HG02623 (cell line): Measurements from ENCODE around the gene PLOD1.
"Not testable (repeated sequence)": the region's sequence is repeated elsewhere in the genome, so short reads cannot be mapped to it uniquely, and the experiment has no call there.

ENCODE experiments used
- ATAC-seq: cut with Tn5 transposase; IDR thresholded peaks from one replicate; pipeline ENCODE4 v1.9.1; 2021; ENCODE audit warnings: moderate library complexity; ENCODE audit not compliant: unreplicated experiment

The PLOD1 gene

DNA sequence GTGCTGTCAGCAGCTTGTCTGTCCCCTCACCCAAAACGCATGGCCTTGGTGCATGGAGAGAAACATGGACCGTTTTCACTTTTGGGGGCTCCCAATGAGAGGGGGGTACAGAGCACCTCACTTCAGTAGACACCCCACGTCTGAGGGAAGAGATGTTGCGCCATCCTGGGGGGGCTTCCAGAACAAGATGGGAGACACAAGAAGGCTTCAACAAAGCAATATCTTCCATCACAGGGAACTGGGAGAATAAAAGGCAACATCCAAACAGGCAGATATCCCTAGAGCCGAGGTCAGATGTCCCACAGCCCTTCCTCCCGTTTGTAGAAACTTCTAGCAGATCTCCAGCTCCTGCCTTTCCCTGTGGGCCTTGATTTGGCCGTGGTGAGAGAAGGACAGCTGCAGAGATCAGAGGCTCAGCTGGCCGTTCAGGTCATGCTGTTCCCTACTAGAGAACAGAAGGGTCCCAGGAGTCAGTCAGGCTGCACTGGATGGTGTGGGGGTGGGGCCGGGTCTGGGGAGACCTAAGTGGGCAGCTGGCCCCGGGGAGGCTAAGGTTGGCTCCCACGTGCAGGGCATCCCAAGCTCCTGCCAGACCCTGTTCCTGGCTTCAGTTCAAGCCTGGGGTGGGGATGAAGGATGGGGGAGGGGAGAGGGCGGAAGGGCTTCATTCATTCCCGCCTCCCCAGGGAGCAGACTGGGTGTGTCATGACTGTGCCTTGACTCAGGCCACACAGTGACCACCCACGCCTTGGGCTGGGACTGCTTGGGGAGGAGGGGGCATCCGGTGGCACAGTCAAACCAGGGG, 4.4 kb downstream of the PLOD1 start:
- ATAC-seq = no peak

DNA sequence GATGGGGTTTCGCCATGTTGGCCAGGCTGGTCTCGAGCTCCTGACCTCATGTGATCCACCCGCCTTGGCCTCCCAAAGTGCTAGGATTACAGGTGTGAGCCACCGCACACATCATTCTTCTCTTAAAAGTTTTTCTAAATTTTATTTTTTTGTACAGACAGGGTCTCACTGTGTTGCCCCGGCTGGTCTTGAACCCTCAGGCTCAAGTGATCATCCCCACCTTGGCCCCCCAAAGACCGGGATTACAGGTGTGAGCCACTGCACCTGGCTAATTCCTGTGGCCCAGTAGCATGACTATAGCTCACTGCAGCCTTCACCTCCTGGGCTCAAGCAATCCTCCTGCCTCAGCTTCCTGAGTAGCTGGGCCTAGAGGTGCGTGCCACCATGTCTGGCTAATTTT, 5.3 kb downstream of the PLOD1 start:
- ATAC-seq = not testable (repeated sequence)

DNA sequence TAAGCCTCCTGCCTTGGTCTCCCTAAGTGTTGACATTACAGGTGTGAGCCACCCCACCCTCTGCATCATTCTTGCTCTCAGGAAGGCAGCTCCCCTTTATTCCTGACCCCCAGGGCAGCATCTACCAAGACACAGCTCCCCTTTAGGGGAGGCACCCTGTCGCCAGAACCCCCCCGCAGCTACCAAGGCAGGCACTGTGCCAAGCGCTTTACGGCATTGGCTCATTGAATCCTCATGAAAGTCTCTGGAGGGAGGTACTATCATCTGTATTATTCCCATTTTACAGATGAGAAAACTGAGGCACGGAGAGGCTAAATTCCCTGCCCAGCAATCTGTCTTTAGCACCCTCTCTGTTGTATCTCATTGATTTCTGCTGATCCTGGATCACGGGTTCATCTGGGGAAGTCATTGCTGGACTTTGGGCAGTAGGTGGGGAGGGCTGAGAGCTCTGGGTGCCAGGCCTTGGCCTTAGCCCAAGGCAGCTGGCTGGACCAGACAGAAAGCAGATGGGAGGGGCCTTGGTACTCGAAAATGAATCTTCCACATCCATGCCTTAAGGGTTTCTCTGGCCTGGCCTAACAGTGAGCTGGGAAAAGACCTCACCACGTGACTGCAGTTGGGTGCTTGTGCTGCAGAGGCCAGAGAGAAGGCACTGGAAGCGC, 5.9 kb downstream of the PLOD1 start:
- ATAC-seq = no peak

DNA sequence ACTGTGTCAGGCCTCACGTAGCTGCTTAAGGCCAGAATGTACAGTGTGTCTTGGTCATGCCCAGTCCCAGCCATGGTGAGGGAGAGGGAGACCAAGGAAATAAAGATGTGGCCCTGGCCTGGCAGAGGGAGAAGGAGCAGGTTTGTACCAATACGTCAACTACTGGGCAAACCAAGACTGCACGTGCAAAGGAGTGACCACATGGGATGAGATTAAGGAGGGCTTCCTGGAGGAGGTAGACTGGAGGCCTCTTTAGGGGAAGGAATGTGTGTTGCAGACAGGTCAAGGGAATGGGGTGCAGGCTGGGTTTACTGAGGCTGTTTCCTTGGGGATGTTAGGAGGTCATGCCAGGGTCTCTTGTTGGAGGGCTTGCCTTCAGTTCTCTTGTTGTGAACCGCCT, 7.8 kb downstream of the PLOD1 start:
- no peak for ATAC-seq

DNA sequence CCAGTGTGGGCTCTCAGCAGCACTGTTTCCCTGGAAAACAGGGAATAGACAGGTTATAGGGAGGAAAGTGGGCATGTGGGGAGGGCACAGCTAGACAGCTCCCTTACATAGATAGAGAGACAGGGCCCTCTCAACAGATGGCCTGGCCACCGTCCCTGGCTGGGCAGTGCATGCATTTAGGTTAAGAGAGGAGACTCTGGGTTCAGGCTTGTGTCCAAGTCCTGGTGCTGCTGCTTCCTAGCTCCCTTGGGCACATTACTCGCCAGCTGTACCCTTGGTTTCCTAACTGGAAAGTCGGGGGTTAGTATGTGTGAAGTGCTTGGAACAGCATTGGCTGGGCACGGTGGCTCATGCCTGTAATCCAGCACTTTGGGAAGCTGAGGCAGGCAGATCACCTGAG, 9.1 kb downstream of the PLOD1 start:
- ATAC-seq = no peak

DNA sequence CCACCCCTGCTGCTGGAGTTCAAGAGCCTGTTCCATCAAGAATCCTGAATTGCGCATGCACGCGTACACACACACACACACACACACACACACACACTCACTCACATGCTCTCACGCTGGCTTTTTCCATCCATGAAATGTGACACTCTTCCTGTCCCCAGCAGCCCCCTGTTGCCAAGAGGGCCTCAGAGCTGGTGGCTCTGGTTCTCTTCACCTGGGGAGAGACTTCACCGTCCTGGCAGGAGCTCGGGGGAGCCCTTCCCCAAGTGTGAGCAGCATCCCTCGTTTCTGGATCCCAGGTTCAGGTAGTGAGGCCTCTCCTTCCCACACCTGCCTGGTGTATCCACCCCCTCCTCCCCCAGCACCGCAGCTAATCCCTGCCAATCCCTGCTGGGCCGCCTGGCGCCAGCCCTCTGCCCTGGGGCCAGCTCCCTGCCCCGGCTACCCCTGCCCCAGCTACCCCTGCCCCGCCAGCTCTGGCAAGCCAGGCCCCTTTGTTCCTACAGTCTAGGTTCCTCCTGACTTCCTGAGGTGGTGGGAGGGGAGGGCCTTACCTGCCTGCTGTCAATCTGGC, 9.9 kb downstream of the PLOD1 start:
- ATAC-seq = no peak

DNA sequence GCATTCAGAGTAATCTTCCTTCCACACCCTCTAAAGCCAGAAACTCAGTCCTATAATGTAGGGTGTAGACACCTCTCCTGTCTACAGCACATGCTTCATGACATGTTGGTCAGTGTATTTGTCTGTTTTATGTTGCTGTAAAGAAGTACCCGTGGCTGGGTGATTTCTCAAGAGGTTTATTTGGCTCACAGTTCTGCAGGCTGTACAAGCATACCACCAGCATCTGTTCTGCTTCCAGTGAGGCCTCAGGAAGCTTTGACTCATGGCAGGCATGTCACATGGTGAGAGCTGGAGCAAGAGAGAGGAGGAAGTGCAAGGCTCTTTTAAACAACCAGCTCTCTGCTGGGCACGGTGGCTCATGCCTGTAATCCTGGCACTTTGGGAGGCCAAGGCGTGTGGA, 12.1 kb downstream of the PLOD1 start:
- no peak for ATAC-seq

DNA sequence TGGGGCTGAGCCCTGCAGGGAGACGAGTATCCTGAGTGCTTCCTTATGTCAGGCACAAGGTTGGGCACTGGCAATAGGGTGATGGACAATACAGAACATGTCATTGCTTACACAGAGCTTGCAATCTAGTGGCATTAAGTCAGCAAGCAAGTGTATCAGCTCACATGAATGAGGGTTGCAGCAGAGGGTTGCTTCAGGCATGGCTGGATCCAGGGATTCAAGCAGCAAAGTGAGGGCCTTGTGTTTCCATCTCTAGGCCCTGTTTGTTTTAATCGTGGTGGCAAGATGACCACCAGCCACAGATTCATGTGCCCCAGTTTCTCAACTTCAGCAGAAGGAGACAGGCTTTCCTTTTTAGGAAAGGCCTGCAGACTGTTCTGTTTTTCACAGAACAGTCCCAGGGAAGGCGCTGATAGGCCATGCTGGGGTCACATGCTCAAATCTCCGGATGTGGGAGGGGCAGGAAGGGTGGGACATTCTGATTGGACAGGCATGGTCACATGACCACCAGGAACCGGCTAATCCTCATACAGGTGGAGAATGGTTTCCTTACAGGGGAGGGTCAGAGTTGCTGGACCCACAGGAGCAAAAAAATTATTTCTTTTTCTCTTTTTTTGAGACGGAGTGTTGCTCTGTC, 14.4 kb downstream of the PLOD1 start:
- no peak for ATAC-seq

DNA sequence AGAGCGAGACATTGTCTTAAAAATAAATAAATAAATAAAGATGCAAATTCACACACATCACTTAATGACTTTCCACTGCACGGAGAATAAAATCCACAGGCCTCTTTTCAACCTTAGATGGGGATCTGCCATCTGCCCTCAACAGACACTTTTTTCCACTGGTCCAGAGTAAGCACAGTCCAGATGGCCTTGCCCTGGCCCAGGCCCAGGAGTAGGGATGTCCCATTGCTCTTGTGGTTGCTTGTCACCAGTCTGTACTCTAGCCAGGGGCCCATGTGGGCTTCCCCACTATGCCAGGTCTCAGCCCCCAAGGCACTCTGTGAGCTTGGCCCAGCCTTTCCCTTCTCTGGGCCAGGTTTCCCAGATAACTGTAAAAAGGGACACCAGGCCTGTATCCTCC, 17.4 kb downstream of the PLOD1 start:
- ATAC-seq = no peak

DNA sequence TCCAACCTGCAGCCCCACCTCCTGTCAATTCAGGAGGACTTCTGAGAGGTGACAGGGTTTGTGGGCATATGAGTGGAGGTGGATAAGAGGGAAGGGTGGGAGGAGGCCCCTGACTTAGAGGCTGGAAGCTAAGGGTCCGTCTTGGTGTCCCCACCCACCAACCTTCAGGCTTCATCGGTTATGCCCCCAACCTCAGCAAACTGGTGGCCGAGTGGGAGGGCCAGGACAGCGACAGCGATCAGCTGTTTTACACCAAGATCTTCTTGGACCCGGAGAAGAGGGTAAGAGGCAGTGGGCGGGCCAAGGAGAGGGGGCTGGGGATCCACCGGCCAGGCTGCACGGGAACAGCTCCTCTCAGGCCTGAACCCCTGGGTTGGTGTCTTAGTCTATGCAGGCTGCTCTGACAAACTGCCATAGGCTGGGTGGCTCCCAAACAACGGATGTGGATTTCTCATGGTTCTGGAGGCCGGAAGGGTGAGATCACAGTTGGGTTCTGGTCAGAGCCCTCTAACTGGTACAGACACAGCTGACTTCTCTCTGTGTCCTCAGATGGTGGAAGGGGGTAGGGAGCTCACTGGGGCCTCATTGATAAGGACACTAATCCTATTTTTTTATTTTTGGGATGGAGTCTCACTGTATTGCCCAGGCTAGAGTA, 18.1 kb downstream of the PLOD1 start:
- no peak for ATAC-seq

DNA sequence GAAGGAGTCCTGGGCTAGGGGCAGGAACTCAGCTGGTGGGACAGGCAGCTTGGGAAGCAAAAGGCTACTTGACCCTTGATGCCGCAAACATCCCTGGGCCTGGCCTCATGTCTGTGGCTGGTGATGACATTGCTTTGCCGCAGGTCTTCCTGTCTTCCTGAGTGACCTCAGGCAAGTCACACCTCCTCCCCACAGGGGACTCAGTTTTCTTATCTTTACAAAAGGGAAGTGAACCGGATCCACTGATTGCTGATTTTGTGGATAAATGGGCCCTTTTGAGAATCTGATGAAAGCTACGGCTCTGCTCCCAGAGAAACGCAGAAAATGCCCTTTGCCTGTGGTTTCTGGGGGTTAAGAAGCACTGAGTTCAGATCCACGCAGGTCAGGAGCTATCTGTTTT, 20.7 kb downstream of the PLOD1 start:
- ATAC-seq = no peak

DNA sequence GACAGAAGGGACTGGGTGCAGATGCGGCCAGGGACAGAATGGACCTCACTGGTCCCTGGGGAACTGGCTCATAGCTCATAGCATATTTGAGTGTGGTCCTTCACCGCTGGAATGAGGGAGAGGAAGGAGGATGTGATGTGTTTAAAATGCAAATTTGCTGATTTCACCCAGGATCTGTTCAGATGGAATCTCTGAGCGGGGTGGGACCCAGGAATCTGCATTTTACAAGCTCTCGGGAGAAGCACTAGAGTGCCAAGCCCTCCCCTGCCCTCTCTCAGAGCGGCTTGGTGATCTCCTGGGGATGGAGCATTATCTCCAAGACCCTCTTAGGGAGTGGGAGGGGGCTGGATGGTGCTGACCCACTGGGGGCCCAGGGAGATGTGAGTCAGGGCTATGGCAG, 22.9 kb downstream of the PLOD1 start:
- no peak for ATAC-seq

DNA sequence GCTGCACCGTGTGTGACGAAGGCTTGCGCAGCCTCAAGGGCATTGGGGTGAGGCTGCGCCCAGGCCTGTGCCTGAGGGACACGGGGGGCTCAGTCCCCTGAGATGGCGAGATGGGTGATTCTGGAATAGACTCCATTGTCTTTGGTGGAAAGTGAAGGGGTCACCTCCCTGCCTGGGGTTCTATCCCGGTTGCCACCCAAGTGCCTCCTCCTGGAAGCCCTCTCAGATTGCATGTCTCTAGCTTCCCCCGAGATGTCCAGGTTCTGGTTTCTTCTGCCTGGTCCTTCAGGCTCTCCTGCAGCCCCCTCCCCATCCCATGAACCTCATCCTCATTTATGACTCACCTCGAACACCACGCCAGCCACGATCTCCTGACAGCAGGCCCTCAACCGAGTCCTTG, 23.4 kb downstream of the PLOD1 start:
- ATAC-seq = no peak

DNA sequence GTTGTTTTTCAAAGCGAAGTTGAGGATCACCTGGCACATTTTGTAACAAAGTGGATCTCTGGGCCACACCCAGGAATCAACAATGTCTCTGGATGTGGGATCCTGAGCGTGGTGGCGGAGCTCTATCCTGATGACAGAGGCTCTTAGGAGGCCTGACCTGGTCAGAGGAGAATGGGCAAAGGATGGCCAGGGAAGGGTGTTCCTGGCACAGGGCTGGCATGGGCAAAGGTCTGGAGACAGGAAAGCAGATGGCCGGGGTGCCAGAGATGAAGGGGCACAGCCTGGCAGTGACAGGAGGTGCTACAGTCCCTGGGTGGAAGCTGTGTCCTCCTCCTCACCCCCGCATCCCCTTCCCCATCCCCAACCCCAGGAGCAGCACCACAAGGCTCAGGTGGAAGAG, 25.8 kb downstream of the PLOD1 start:
- no peak for ATAC-seq

DNA sequence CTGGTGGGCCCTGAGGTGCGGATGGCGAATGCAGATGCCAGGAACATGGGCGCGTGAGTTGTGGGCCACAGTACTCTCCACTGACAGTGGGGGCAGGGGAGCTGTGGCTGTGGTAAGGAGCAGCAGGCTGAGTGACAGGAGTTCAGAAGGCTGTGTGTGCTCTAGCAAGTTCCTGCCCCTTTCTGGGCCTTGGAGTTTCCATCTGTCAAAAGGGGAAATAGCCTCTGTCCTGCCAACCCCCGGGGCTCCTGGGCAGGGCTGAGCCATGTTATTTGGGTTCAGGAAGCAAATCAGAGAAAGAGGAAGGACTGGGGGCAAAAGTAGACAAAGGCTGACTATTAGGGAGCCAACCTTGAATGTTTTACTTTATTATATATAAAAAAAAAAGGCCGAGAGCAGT, 26.2 kb downstream of the PLOD1 start:
- ATAC-seq = no peak

DNA sequence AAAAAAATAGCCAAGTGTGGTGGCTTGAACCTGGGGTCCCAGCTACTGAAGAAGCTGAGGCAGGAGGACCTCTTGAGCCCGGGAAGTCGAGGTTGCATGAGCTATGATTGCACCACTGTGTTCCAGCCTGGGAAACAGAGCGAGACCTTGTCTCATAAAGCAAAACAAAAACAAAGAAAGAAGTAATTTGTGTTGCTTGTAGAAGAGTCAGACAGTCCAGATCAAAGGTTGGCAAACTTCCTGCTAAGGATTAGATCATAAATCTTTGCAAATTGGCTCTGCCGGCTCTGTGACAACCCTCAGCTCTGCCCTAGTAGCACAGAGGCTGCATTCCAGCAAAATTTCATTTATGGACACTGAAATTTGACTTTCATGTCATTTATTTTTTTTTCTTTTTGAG, 26.7 kb downstream of the PLOD1 start:
- no peak for ATAC-seq

DNA sequence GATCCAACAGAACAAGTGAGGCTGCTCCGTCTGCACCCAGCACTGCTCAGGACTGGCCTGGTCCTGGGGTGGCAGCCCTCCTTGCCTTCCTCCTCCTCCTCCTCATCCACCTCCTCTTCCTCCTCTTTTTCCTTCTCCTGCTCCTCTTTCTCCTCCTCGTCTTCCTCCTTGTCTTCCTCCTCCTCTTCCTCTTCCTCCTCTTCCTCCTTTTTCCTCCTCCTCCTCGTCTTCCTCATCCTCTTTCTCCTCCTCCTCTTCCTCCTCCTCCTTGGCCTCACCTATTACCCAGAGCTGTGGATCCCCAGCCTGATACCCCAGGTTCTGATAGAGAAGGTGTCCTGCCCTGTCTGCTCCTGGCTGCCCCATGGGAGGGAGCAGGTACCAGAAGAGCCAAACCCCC, 29.1 kb downstream of the PLOD1 start:
- no peak for ATAC-seq

DNA sequence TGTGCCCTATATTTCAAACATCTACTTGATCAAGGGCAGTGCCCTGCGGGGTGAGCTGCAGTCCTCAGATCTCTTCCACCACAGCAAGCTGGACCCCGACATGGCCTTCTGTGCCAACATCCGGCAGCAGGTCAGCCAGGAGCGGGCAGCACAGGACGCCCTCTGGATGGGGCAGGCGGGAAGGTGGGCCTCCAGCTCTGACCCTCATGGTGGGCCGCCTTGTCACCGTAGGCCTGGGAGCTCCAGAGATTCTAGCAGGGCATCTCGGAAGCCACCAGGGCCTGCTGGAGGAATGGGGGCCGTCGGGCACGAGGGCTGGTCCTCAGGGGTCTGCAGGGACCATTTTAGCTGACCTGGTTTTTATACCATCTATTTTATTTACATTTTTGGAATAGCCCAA, 30.1 kb downstream of the PLOD1 start:
- no peak for ATAC-seq

DNA sequence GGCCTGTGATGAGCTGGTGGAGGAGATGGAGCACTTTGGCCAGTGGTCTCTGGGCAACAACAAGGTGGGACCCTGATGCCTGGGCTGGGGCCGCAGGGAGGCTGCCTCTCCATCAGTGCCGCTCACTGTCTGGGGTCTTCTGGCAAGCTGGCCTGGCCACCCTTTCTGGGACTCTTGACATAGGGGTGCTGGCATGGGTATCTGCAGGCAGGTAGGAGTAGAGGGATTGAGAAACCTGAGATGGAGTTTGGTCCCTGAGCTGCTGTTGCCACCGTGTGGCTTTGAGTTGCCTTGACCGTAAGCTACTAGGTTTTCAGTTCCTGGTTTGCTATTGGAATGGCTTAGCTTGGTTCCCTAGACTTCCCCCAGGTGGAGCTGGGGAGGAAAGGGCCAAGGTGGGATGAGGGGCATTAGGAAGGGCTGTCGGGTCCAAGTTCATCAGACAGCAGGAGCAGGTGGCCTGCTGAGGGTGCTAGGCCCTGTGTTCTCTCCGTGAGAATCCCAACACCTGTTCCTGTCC, 32.6 kb downstream of the PLOD1 start:
- ATAC-seq = no peak

DNA sequence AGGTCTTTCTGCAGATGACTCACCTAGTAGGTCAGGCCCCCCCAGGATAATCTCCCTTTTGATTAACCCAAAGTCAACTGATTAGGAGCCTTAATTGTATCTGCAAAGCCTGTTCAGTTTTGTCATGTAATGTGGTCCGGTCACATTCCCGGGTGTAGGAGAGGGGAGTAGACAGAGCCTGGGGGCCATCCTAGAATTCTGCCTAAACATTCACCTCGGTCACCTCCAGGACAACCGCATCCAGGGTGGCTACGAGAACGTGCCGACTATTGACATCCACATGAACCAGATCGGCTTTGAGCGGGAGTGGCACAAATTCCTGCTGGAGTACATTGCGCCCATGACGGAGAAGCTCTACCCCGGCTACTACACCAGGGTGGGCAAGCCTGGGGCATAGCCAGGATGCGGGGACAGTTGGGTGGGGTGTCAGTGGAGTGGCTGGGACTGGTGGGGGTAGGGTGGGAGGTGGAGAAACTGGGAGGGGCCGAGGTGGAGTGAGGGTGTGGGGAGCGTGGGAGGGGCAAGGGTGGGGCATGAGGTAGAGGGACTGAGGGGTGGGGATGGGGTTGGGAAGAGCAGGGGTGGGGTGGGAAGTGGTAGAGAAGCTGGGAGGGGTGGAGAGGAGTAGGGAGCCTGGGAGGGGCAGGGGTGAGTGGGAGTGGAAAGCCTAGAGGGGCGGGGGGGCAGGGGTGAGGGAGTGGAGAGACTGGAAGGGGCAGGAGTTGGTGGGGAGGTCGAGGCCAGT, 36.1 kb downstream of the PLOD1 start:
- ATAC-seq = no peak
